GM15510 (cell line): Measurements from ENCODE around the gene SLC24A3.

Source experiments
- POLR2A ChIP-seq: IDR thresholded peaks from 3 replicates; pipeline ENCODE4 v1.6.1; 2011; ENCODE audit warnings: borderline replicate concordance; ENCODE audit not compliant: insufficient read length; ENCODE audit errors: extremely low read depth

The SLC24A3 gene

GRCh38 chr20:19618711-19619110 is 406.3 kb downstream of the SLC24A3 start:
- TF ChIP-seq POLR2A: no peak

- TF ChIP-seq POLR2A: no peak
These were observed 407.5 kb downstream of the SLC24A3 start for GRCh38 chr20:19619904-19620430.

GRCh38 chr20:19620446-19620845 is 408.0 kb downstream of the SLC24A3 start:
- no peak for TF ChIP-seq POLR2A

- TF ChIP-seq POLR2A: no peak
These were observed 408.6 kb downstream of the SLC24A3 start for GRCh38 chr20:19621072-19621471.

- no peak for TF ChIP-seq POLR2A
These were observed 412.0 kb downstream of the SLC24A3 start for GRCh38 chr20:19624221-19624965.

- TF ChIP-seq POLR2A: no peak
These were observed 413.0 kb downstream of the SLC24A3 start for GRCh38 chr20:19625426-19625825.

- no peak for TF ChIP-seq POLR2A
These were observed 414.5 kb downstream of the SLC24A3 start for GRCh38 chr20:19626896-19627295.

GRCh38 chr20:19628570-19629134 is 416.2 kb downstream of the SLC24A3 start:
- no peak for TF ChIP-seq POLR2A

- TF ChIP-seq POLR2A: no peak
These were observed 419.0 kb downstream of the SLC24A3 start for GRCh38 chr20:19631410-19631809.

GRCh38 chr20:19633985-19634384 is 421.5 kb downstream of the SLC24A3 start:
- no peak for TF ChIP-seq POLR2A

- no peak for TF ChIP-seq POLR2A
These were observed 430.4 kb downstream of the SLC24A3 start for GRCh38 chr20:19642860-19643259.

GRCh38 chr20:19644085-19644484 is 431.6 kb downstream of the SLC24A3 start:
- no peak for TF ChIP-seq POLR2A

GRCh38 chr20:19646963-19647362 is 434.5 kb downstream of the SLC24A3 start:
- no peak for TF ChIP-seq POLR2A

GRCh38 chr20:19648024-19648423 is 435.6 kb downstream of the SLC24A3 start:
- TF ChIP-seq POLR2A: no peak

GRCh38 chr20:19649041-19649440 is 436.6 kb downstream of the SLC24A3 start:
- no peak for TF ChIP-seq POLR2A

GRCh38 chr20:19652591-19653026 is 440.2 kb downstream of the SLC24A3 start:
- no peak for TF ChIP-seq POLR2A
